Panc1 (cell line): ENCODE measurements around the gene TANGO2. TPM values are rescaled to one million over a fixed set of nuclear protein-coding genes. Genes with fewer than 3 reads are reported as not detected.

Experiments used
- ATAC-seq: fragments of 200-7000 bp; cut with Tn5 transposase; 2 replicates; pipeline ENCODE4 v1.9.1; 2020; ENCODE audit warnings: mild to moderate bottlenecking, moderate library complexity
- BruUV-seq: library from RNA; stranded (reverse); fragments of 400-500 nt; replicated peaks from 2 replicates; lab custom pipeline; 2021; lab: Mats Ljungman, UMichigan
- CTCF ChIA-PET: fragments of 300-600 bp; sonication (Branson Sonifier 250); formaldehyde crosslinking; loops from one replicate; lab custom pipeline; 2022; ENCODE audit warnings: antibody characterized with exemption; lab: Charles Lee
- POLR2A ChIA-PET: fragments of 300-600 bp; sonication (Branson Sonifier 250); formaldehyde crosslinking; loops from one replicate; lab custom pipeline; 2022; ENCODE audit warnings: antibody characterized with exemption; lab: Charles Lee
- DNase-seq: peaks from one replicate; pipeline ENCODE4 v3.0.0-alpha.2; 2010; ENCODE audit warnings: low read depth, low spot score
- H3K27ac ChIP-seq: 2 replicates; pipeline ENCODE4 v1.5.1; 2011; ENCODE audit warnings: mild to moderate bottlenecking, low read length, inconsistent platforms
- H3K27me3 ChIP-seq: fragments of 200-500 bp; sonication (Bioruptor generic); 2 replicates; pipeline ENCODE4 v1.6.0; 2014; ENCODE audit warnings: low read length, inconsistent platforms; ENCODE audit not compliant: control insufficient read depth, insufficient read depth
- H3K36me3 ChIP-seq: fragments of 200-500 bp; sonication (Bioruptor generic); 2 replicates; pipeline ENCODE4 v1.5.1; 2014; ENCODE audit warnings: inconsistent platforms, mild to moderate bottlenecking, low read length, moderate library complexity; ENCODE audit not compliant: control insufficient read depth, insufficient read depth
- H3K4me1 ChIP-seq: 2 replicates; pipeline ENCODE4 v1.5.1; 2011; ENCODE audit warnings: inconsistent platforms, mild to moderate bottlenecking, low read length, moderate library complexity; ENCODE audit not compliant: control insufficient read depth, insufficient read depth
- H3K4me3 ChIP-seq, 2 experiments: 2 replicates each; pipeline ENCODE4 v1.5.1; 2011 to 2012; ENCODE audit warnings: low read depth in 2 of 2, low read length in 2 of 2, mild to moderate bottlenecking in 2 of 2, inconsistent platforms in 1 of 2, moderate library complexity in 1 of 2
- H3K9me3 ChIP-seq: fragments of 200-500 bp; sonication (Bioruptor generic); 2 replicates; pipeline ENCODE4 v1.5.1; 2014; ENCODE audit warnings: low read depth, mild to moderate bottlenecking, inconsistent platforms, low read length, moderate library complexity; ENCODE audit not compliant: control insufficient read depth, insufficient read depth
- CTCF ChIP-seq: fragments of 450-650 bp; IDR thresholded peaks from 2 replicates; pipeline ENCODE4 v1.5.1; 2017; ENCODE audit warnings: mild to moderate bottlenecking
- POLR2AphosphoS5 ChIP-seq: IDR thresholded peaks from 2 replicates; pipeline ENCODE4 v1.6.1; 2012; ENCODE audit warnings: mild to moderate bottlenecking, low read depth, low read length, moderate library complexity
- REST ChIP-seq, 2 experiments: IDR thresholded peaks; 2 replicates each; pipeline ENCODE4 v1.6.1; 2011 to 2012; ENCODE audit warnings: low read depth in 2 of 2, control low read depth in 1 of 2, low read length in 1 of 2, mild to moderate bottlenecking in 1 of 2, moderate library complexity in 1 of 2; ENCODE audit not compliant: insufficient read depth in 1 of 2
- SIN3A ChIP-seq: IDR thresholded peaks from 2 replicates; pipeline ENCODE4 v1.6.1; 2012; ENCODE audit warnings: low read depth, mild to moderate bottlenecking, low read length, moderate library complexity, borderline replicate concordance; ENCODE audit not compliant: insufficient read depth
- TCF7L2 ChIP-seq: IDR thresholded peaks from 2 replicates; pipeline ENCODE4 v1.6.1; 2011; ENCODE audit warnings: mild to moderate bottlenecking, low read depth, low read length, inconsistent platforms
- in situ Hi-C: cut with HindIII; loops from 2 replicates; pipeline ENCODE4 v1.10.0; 2016; ENCODE audit warnings: low sequenced_read_pairs, low pct_unique_long_range_greater_than_20kb
- intact Hi-C: fragments of 100-400 bp; cut with micrococcal nuclease; formaldehyde crosslinking; loops from one replicate; pipeline ENCODE4 v1.10.0; 2022; ENCODE audit not compliant: unreplicated experiment
- total RNA-seq: library from RNA; stranded (reverse); gene quantifications from one replicate; pipeline ENCODE4 v1.2.1, GENCODE V29; 2021; ENCODE audit not compliant: unreplicated experiment

Gene TANGO2
- total RNA-seq, 1 experiment from 2014 or later = 32.2 TPM

- Histone ChIP-seq H3K4me3 (no peak overlapping the region), H3K27me3 (no peaks in the 10 kb centered on the region), H3K36me3 (no peaks in the 10 kb centered on the region), H3K4me1 (no peaks in the 10 kb centered on the region), H3K27ac (no peak overlapping the region), H3K9me3 (no peaks in the 10 kb centered on the region)
- ATAC-seq (no peak), DNase-seq (no peak)
- ChIA-PET CTCF (no interaction called here), POLR2A (no interaction called here)
- in situ Hi-C loops (no loop called here), intact Hi-C loops (no loop called here)
- no TSS peak for BruUV-seq
- TF ChIP-seq TCF7L2 (no peak), POLR2AphosphoS5 (no peak), CTCF (no peak), SIN3A (no peak), REST (IDR thresholded peaks at IDR 0.05; ENCODE audit: insufficient read depth in 1 of 2, low read depth in 2 of 2, low read length in 1 of 2) (no peak)
Observed at GRCh38 chr22:20063271-20064139, 42.6 kb downstream of the TANGO2 start.

- in situ Hi-C loops = no loop called here
- TF ChIP-seq SIN3A = no peak
- no peak for TF ChIP-seq POLR2AphosphoS5
- TF ChIP-seq REST (IDR thresholded peaks at IDR 0.05; ENCODE audit: insufficient read depth in 1 of 2, low read depth in 2 of 2, low read length in 1 of 2) = no peak
- TF ChIP-seq TCF7L2 = no peak
- TF ChIP-seq CTCF = no peak
- Histone ChIP-seq H3K27ac (no peak overlapping the region), H3K27me3 (no peaks in the 10 kb centered on the region), H3K4me1 (no peaks in the 10 kb centered on the region), H3K36me3 (no peaks in the 10 kb centered on the region), H3K9me3 (no peaks in the 10 kb centered on the region), H3K4me3 (no peak overlapping the region)
- ATAC-seq = no peak
- BruUV-seq = no TSS peak
- intact Hi-C loops = no loop called here
- POLR2A ChIA-PET = no interaction called here
- DNase-seq = no peak
- CTCF ChIA-PET = no interaction called here
Observed at GRCh38 chr22:20064140-20064480, 43.2 kb downstream of the TANGO2 start.
